ENCODE measurements around the gene MAP3K14.

MAP3K14 gene

GRCh38 chr17:45363498-45363897 is 46.7 kb upstream of the MAP3K14 start:
- H3K9me2 ChIP-seq (replicated peaks; ENCODE audit: insufficient read depth, low read length) = no peaks in the 10 kb centered on the region
- H3K4me2 ChIP-seq (ENCODE audit: low read depth, low read length) = no peak overlapping the region
- H3K36me3 ChIP-seq (replicated peaks; ENCODE audit: insufficient read depth, low read length) = no peaks in the 10 kb centered on the region
- no peak overlapping the region for H3K27ac ChIP-seq (ENCODE audit: low read length)
- no peaks in the 10 kb centered on the region for H3K79me2 ChIP-seq (ENCODE audit: low read length)
- H3K4me3 ChIP-seq (ENCODE audit: low read length) = no peak overlapping the region
- no peaks in the 10 kb centered on the region for H3K9me3 ChIP-seq (replicated peaks; ENCODE audit: insufficient read depth, low read length)
- no peaks in the 10 kb centered on the region for H3F3A ChIP-seq (ENCODE audit: insufficient read depth, low read length)
- no peaks in the 10 kb centered on the region for H3K27me3 ChIP-seq (replicated peaks; ENCODE audit: insufficient read depth, low read length)
- no peak overlapping the region for H2AFZ ChIP-seq (ENCODE audit: low read length)
- DNase-seq = no peak
- H4K20me1 ChIP-seq (ENCODE audit: insufficient read depth, low read length) = no peaks in the 10 kb centered on the region
- H3K9ac ChIP-seq (ENCODE audit: low read length) = no peak overlapping the region
- TF ChIP-seq EZH2phosphoT487 (IDR thresholded peaks at IDR 0.05; ENCODE audit: low read length) (no peak), EZH2 (optimal IDR thresholded peaks at IDR 0.05; ENCODE audit: low read depth, low read length) (no peak)
- TF ChIP-seq, protein P1, sequence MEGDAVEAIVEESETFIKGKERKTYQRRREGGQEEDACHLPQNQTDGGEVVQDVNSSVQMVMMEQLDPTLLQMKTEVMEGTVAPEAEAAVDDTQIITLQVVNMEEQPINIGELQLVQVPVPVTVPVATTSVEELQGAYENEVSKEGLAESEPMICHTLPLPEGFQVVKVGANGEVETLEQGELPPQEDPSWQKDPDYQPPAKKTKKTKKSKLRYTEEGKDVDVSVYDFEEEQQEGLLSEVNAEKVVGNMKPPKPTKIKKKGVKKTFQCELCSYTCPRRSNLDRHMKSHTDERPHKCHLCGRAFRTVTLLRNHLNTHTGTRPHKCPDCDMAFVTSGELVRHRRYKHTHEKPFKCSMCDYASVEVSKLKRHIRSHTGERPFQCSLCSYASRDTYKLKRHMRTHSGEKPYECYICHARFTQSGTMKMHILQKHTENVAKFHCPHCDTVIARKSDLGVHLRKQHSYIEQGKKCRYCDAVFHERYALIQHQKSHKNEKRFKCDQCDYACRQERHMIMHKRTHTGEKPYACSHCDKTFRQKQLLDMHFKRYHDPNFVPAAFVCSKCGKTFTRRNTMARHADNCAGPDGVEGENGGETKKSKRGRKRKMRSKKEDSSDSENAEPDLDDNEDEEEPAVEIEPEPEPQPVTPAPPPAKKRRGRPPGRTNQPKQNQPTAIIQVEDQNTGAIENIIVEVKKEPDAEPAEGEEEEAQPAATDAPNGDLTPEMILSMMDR (IDR thresholded peaks at IDR 0.05; ENCODE audit: low read length) = no peak
- no peaks in the 10 kb centered on the region for H3K4me1 ChIP-seq (ENCODE audit: low read length)

DNA sequence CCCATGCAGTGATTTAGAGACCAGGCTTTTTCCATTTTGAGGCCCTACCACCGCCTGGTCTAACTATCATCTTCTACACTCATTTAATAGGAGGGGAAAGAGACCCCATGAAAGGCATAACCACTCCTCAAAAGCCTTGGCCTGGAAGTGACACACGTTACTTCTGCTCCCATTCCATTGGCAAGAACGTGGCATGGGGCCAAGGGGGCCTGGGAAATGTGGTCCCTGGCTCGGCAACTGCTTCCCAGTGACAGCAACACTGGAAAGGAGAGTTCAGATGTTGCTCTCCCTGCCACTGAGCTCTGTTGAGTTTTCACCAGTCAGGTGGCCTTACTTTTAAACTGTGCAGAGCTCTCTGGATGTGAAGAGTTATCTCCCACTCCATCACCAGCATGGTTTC is 45.2 kb upstream of the MAP3K14 start:
- Histone ChIP-seq H3K4me3 (ENCODE audit: low read length) (no peak overlapping the region), H4K20me1 (ENCODE audit: insufficient read depth, low read length) (no peaks in the 10 kb centered on the region), H3K4me2 (ENCODE audit: low read depth, low read length) (no peak overlapping the region), H3K9me2 (replicated peaks; ENCODE audit: insufficient read depth, low read length) (no peaks in the 10 kb centered on the region), H3K27ac (ENCODE audit: low read length) (no peak overlapping the region), H3K79me2 (ENCODE audit: low read length) (no peaks in the 10 kb centered on the region), H3K36me3 (replicated peaks; ENCODE audit: insufficient read depth, low read length) (no peaks in the 10 kb centered on the region), H2AFZ (ENCODE audit: low read length) (no peak overlapping the region), H3K27me3 (replicated peaks; ENCODE audit: insufficient read depth, low read length) (no peaks in the 10 kb centered on the region), H3K9me3 (replicated peaks; ENCODE audit: insufficient read depth, low read length) (no peaks in the 10 kb centered on the region), H3F3A (ENCODE audit: insufficient read depth, low read length) (no peaks in the 10 kb centered on the region), H3K9ac (ENCODE audit: low read length) (no peak overlapping the region), H3K4me1 (ENCODE audit: low read length) (no peaks in the 10 kb centered on the region)
- TF ChIP-seq, protein P1 (IDR thresholded peaks at IDR 0.05; ENCODE audit: low read length) = no peak
- TF ChIP-seq EZH2phosphoT487 (IDR thresholded peaks at IDR 0.05; ENCODE audit: low read length) = no peak
- no peak for TF ChIP-seq EZH2 (optimal IDR thresholded peaks at IDR 0.05; ENCODE audit: low read depth, low read length)
- DNase-seq = no peak

- TF ChIP-seq, protein P1 (IDR thresholded peaks at IDR 0.05; ENCODE audit: low read length) = no peak
- TF ChIP-seq EZH2 (optimal IDR thresholded peaks at IDR 0.05; ENCODE audit: low read depth, low read length) (no peak), EZH2phosphoT487 (IDR thresholded peaks at IDR 0.05; ENCODE audit: low read length) (no peak)
Measured at GRCh38 chr17:45361451-45361850, 44.6 kb upstream of the MAP3K14 start.

More at GRCh38 chr17:45361451-45361850, 44.6 kb upstream of the MAP3K14 start:
- no peak overlapping the region for H2AFZ ChIP-seq (ENCODE audit: low read length)
- no peaks in the 10 kb centered on the region for H3K9me3 ChIP-seq (replicated peaks; ENCODE audit: insufficient read depth, low read length)
- no peaks in the 10 kb centered on the region for H3F3A ChIP-seq (ENCODE audit: insufficient read depth, low read length)
- no peak overlapping the region for H3K4me2 ChIP-seq (ENCODE audit: low read depth, low read length)
- H3K79me2 ChIP-seq (ENCODE audit: low read length) = no peaks in the 10 kb centered on the region
- no peak overlapping the region for H3K27ac ChIP-seq (ENCODE audit: low read length)
- no peaks in the 10 kb centered on the region for H4K20me1 ChIP-seq (ENCODE audit: insufficient read depth, low read length)
- no peak overlapping the region for H3K4me3 ChIP-seq (ENCODE audit: low read length)
- no peaks in the 10 kb centered on the region for H3K9me2 ChIP-seq (replicated peaks; ENCODE audit: insufficient read depth, low read length)
- H3K36me3 ChIP-seq (replicated peaks; ENCODE audit: insufficient read depth, low read length) = no peaks in the 10 kb centered on the region
- no peak overlapping the region for H3K9ac ChIP-seq (ENCODE audit: low read length)
- DNase-seq = no peak
- H3K27me3 ChIP-seq (replicated peaks; ENCODE audit: insufficient read depth, low read length) = no peaks in the 10 kb centered on the region
- H3K4me1 ChIP-seq (ENCODE audit: low read length) = no peaks in the 10 kb centered on the region

Data from MM.1S (cell line).